GM19328 (cell line): Measurements from ENCODE around the gene CHMP4B.

Experiments
- ATAC-seq: cut with Tn5 transposase; IDR thresholded peaks from one replicate; pipeline ENCODE4 v1.9.1; 2021; ENCODE audit warnings: mild to moderate bottlenecking, moderate library complexity; ENCODE audit not compliant: unreplicated experiment

CHMP4B gene

DNA sequence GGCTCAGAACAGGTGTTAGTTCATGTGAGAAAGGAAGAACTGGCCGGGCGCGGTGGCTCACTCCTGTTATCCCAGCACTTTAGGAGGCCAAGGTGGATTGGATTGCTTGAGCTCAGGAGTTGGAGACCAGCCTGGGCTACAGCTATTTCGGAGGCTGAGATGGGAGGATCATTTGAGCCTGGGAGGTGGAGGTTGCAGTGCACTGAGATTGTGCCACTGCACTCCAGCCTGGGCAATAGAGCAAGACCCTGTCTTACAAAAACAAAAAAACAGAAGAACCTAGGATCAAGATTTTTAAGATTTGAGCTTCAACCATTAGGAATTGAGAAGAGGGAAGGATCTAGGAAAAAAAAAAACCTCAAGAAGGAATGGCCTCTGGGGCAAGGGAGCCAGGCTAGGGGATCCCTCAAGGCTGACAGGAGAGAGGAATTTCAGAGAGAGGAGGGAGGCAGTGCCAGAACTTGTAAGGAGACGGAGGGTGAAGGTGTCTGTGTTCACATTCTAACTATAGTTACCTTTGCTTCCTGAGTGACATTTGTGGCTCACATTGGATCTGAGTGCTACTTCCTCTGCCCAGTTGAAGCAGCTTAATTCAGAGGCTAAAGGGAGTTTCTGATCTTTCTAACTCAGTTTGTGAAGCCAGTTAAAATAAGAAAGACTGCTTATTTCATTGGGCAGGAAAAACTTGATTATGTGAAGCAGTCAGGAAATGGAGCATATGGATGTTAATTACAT, 26.1 kb downstream of the CHMP4B start:
- ATAC-seq = no peak

DNA sequence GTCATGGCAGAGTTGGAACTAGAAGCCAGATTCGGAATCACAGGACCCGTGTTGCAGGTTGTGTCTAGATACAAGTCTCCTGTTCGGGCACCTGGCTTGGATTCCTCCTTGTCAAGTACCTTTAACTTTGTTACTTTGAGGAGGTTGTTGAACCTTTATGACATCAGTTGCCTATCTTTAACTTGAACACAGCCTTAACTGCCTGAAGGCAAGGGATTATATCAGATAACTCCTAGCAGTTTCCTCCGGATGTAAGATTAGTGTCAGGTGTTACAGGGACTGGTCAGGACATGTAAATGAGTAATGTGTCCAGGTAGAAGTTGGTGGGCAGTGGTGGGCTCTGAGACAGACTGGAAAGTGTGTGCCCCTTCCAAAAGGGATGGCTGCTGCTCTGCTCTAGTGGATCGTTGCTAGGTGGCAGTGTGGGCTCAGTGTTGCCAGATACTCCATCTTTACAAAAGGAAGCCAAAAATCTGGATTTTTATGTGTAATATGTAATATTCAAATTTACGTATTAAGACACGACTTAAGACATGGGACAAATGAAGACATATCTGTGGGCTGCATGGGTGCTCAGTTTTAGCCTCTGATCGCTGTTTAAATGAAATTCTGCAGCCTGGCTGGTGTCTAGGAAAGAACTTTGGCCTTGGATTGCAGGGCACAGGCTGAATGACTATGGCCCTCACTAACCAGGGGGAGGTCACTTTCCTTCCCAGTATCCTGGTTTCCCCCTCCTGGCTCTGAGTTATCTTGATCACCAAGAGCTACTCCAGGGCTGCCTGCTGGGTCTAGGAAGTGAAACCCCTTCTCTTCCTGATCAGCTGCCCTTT, 27.1 kb downstream of the CHMP4B start:
- ATAC-seq = no peak

DNA sequence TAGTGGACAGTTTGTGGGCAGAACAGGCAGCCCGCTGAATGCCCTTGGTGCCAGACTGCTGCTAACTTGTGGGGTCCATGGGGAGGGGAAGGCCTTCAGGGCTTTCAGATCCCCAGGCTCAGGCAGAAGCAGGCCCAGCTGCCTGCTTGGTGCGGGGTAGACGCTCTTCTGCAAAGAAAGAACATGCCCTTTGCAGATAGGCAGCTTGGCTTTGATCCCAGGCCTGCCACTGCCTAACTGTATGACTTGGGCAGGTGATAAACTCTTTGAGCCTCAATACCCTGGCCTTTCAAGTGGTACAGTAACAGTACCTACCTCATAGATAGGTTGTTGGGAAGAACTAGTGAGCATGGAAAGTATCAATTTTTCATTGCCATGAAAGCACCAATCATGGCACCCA, 28.4 kb downstream of the CHMP4B start:
- no peak for ATAC-seq

DNA sequence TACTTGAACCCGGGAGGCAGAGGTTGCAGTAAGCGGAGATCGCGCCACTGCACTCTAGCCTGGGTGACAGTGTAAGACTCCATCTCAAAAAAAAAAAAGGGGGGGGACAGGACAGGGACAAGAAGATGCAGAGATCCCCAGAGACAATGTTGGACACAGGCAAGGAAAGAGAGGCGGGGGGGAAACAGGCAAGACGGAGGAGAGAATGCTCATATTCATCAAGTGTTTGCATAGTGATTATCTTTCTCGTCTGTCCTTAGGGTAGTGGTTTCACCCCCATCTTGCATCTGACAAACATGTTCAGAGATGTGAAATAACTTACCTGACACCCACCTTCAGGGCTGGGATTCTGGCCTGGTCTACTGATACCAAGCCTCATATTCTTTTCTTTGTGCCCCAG, 29.0 kb downstream of the CHMP4B start:
- ATAC-seq = no peak

DNA sequence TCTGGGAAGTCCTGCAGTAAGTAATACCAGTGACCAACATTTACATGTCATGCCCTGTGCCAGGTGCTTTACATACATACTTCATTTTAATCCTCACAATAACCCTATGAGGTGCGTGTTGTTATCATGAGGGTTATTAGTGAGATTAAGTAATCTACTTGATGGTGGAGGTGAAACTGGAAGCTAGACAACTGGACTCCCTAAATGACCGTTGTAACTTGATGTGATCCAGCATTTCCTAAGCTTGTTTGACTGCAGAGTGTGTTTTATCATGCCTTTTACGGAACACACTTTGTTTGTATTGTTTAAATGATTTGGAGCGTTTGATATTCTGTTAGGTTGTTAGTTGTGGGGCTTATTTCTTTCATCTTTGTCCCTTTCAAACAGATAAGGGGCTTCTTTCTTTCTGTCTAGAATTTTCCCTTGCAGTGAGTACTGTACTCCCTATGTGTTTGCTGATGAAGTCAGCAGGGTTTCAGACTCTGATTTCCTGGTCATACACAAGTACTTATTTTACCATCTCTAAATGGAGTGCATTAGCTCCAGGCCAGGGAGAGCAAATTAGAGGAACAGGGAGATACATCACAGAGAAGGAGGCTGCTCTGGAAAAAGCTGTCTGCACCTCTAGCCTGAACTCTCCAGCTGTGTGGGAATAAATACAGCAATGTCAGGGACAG, 29.7 kb downstream of the CHMP4B start:
- no peak for ATAC-seq

DNA sequence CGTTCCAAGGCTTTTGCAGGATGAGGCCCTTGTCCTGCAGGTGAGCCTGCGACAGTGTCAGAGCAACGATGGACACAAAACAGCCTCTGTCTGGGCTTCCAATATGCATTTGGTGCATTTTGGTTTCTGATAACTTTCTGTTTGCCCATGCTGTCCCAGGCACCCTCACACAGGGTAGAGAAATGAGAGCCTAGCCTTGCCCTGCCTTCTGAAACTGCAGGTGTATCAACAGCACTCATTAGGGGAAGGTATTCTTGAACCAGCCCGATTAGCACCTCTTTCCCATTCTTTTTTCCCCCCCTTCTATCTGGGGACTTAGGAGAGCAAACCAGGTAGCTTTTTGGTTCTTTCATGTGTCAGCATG, 30.3 kb downstream of the CHMP4B start:
- ATAC-seq = no peak

DNA sequence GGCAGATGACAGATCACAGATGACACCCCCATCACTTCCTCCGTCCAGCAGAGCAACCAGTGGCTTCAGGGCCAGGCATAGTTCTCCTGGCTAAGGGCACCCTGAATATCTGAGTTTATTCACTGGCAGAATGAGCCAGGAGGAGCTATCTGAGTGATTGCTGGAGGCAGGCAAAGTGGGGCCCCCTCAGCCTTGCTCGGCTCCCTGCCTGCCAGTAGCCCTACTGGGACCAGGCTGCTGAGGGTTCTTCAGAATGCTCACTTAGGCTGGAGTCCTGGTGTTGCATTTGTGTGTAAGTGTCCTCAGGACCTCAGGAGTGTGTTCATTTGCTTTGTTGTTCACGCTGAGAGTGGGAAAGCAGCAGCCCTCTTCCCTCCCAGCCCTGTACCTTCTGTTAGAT, 31.2 kb downstream of the CHMP4B start:
- ATAC-seq = no peak

DNA sequence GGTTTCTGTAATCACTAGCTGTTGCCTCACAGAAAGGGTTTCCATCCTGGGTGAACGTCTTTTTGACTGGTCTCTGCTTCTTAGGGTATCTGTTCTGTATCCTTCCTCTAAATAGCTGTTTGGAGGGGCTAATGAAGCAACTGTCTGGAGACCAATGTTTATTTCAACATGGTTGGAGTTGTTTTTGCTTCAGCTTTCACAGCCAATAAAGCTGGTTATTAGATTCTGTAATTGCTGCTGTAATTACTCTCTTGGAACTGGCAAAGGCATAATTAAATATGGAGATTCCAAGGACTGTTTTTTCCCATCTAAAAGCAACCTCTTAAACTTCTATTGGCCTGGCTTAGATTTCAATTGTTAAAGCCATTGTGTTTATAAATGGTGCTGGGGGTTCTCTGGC, 31.9 kb downstream of the CHMP4B start:
- ATAC-seq = no peak

DNA sequence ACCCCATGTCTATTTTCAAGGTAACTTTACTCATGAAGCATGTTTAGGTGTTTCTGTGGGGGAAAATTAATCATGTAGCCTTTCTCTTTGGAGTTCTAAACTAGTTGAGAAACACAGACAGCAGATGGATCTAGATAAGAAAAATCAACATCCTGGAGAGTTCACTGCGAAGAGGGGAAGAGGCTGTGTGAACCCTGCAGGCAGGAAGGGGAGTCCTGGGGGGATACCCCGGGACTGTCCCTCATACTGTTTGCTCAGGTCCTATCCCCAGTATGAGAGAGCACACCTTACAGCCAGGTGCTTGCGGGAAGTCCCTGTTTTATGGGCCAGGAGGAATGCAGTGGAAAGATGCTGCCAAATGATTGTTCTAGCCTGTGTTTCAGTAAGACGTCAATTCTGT, 32.7 kb downstream of the CHMP4B start:
- ATAC-seq = no peak

DNA sequence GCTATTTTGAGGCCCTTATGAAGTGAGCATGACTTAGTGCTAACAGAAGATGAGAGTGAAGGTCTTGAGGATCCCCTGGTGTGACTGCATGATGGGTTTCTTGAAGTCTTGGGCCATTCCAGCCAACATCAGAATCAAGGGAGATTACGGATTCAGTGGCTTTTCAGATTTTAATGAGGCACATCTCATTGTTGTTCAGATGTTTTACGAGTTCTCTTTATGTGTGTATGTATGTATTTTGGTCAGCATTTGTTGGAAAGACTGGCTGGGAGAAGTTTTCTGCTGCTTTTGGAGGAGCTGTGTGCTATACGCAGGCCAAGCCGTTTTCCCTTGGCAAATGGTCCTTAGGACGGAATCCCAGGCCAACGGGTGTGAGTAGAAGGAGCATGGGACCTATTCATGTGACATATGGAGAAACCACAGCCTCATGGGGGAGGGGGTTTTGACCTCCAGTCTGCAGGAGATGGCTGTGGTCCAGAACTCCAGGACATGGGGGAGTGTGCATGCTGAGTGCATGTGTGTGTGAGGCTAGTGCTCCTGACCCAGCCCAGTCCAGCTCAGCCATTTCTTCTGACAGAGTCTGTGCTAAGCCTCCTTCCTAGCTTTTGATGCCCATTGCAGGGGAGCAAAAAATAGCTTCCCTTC, 35.3 kb downstream of the CHMP4B start:
- no peak for ATAC-seq

DNA sequence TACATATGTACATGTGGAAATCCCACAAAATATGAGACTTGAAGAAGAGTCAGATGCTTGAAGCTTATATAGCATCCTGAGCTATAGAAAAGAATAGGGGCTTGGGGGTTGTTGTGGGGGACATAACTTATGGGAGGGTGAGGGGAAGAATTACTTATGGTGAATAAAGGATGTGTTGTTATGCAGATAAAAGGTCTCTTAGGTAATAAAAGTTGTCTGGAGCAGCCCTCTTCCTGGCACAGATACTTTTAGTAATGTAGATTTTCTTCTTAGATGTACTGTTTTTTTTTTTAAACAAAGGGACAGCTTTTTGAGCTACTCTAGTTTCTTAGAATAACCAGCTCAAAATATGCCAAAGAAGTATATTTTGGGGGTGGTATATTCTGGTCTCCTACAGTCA, 35.9 kb downstream of the CHMP4B start:
- ATAC-seq = no peak

DNA sequence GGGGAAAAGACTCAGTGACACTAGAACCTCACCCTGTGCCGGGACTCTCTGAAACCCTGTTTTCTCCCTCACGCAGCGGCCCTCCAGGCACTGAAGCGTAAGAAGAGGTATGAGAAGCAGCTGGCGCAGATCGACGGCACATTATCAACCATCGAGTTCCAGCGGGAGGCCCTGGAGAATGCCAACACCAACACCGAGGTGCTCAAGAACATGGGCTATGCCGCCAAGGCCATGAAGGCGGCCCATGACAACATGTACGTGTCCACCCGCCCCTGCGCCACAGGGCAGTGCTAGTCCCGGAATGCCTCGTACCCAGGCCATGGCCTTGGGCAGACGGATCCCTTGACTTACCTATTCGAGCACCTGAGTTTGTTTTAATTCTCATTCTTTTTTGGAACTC, 37.2 kb downstream of the CHMP4B start:
- no peak for ATAC-seq

DNA sequence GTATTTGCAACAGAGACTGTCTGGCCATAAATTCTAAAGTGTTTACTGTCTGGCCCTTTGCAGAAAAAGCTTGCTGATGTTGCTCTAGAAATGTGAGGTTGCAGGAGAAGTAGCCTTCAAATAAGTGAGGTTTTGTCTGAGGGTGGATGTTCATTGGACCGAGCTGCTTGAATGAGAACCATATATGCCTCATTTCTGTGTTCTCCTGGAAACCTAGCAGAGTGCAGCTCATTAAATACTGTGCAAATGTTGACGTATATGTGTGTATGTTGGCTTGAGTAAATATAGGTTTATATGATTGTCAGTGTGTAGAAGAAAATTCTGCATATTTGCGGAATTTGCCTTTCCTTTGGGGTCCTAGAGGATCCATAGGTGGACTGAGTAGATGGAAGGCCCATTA, 39.0 kb downstream of the CHMP4B start:
- ATAC-seq = no peak

DNA sequence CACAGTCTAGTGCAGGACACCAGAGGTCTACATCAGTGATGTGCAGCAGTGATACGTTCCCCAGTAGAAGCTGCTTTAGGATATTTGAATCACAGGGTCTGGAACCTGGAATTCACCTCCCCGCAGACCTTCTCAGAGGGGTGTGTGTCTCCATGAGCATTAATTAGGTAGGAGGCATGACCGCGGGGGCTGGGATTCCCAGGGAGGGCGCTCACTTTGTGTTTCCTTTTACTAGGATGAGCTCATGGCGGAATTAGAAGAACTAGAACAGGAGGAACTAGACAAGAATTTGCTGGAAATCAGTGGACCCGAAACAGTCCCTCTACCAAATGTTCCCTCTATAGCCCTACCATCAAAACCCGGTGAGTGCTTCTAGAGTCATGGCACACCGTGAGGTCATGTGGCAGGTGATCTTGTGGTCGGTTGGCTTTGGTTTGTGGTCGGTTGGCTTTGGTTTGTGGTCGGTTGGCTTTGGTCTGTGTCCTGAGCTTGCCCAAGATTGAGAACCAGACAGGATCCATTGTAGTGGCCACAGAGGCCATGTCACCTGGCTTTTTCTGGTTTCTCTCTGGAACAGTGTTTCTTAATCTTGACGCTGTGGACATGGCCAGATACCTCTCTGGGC, 40.8 kb downstream of the CHMP4B start:
- ATAC-seq = no peak

DNA sequence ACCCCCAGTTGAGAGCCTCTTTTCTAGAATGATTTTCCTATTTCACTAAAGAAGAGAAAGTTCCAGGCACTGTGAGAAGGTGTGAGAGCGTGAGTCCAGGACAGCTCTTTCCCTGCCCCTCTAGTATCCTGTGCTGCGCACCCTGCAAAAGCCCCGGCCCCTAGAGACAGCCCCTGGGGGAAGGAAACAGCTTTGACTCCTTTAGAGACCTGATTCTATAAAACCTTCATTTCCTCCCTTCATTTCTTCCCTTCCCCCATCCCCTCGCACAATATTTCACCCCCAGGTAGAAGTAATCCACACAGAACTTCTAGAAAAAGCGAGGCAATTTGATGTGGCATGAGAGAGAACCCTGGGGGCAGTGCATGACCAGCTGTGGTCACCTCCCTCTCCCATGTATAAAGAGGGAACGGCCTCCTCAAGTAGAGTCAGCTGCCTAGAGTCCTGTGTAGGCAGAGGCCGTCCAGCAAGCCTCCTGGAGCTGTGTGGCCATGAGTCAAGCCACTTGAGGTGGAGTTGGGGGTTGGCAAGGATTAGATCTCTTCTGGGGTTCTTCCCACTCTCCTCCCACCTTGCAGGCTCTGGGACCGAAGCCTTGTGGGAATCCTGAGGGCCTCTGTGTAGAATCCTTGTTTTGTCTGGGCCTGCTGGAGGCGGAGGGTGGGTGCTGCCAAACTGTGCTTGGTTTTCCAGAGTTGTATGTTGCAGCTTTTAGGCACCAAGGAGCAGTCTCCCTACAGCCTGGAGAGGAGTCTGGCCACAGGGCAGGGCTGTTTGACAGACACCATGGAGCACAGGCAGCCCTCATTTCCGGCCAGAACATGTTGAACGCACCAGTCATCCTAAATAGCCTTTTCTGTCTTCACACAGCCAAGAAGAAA, 41.7 kb downstream of the CHMP4B start:
- ATAC-seq = no peak

DNA sequence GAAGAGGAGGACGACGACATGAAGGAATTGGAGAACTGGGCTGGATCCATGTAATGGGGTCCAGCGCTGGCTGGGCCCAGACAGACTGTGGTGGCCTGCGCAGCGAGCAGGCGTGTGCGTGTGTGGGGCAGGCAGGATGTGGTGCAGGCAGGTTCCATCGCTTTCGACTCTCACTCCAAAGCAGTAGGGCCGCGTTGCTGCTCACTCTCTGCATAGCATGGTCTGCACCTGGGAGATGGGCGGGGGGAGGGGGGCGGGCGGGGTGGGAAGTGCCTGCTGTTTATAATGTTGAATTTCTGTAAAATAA, 42.3 kb downstream of the CHMP4B start:
- ATAC-seq = no peak

DNA sequence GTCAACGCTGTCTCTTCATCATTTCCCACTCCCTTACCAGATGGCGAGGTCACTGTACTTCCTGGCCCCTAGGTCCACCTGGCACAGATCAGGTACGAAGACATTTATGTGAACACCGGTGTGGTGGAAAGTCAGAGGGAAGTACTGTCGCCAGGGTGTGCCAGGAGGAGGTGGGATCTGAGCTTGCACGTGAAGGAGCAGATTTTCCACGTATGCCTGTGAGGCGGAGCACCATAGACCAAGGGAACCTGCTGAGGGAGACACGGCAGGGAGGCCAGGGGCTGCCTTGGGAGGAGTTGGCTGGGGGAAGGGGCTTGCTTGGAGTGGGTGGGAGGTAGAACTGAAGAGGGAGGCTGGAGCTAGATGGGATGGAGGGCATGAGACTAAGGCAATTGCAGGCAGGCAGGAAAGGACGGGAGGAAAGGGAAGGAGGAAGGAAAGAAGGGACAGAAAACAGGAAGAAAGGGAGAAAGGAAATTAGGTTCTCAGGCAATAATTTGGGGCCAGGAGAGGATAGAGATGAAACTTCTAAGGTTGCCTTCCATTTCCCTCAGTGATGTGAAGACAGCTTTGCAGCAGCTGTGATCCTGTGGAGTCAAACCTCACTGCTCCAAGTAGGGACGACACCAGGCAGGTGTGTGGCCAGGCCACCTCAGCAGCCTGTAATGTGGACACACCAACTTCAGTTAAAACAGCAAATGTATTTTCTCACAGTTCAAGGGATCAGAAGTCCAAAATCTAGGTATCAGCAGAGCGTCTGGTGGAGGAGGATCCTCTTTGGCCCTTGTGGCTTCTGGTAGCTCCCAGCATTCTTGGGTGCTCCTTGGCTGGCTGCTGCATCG, 46.8 kb downstream of the CHMP4B start:
- ATAC-seq = no peak

DNA sequence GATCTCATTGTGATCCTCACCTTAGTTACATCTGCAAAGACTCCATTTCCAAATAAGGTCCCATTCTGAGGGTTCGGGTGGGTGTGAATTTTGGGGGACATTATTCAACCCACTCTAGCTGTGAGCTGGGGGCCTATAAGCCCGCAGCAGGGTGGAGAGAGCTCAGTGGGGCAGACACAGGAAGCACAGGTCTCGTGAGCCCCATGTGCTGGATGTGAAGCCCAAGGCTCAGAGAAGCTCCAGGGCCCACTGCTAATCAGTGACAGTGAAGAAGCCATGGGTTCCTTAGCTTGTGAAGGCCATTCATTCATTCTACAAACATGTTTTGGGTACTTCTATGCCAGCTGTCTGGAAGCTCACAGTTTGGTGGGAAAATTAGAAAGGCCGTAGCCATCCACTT, 47.5 kb downstream of the CHMP4B start:
- ATAC-seq = no peak

DNA sequence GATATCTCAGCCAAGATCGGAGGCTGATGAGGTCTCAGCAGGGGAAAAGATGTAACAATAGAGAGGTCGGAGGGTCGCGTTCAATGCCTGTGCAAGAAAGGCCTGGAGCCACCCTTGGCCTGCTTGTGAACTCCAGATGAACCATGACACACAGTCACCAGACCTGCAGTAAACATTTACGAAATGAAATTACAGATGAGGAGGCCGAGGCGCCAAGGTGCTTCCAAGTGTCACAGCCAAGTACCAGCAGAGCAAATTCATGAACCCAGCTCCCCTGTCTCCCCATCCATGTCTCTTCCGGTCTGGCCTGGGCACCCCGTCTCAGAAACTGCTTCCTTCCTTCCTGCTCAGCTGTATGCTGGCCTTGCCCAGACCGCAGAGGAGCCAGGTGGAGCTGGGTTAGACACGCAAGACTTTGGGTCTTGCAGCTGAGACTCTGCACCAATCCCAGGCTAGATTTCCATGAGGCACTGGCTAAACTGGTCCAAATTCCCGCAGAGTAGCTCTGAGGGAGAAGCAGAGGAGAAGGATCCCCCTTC, 48.1 kb downstream of the CHMP4B start:
- ATAC-seq = no peak
